ENCODE measurements around the gene CDKN2B-AS1.
"Not testable (repeated sequence)": the region's sequence is repeated elsewhere in the genome, so short reads cannot be mapped to it uniquely, and the experiment has no call there.

The CDKN2B-AS1 gene

GRCh38 chr9:21994556-21995005 lies at the start of gene CDKN2B-AS1:
TSS of gene CDKN2B-AS1 (plus strand) at chr9:21994791.
- DNase-seq (ENCODE audit: low read depth) = peak; percentile 78

GRCh38 chr9:21945606-21946005 lies 49.0 kb upstream of the CDKN2B-AS1 start:
- no peak for DNase-seq (ENCODE audit: low read depth)

- no peak for DNase-seq (ENCODE audit: low read depth)
Observed at GRCh38 chr9:21958833-21959232, 35.8 kb upstream of the CDKN2B-AS1 start.

- DNase-seq (ENCODE audit: low read depth) = not testable (repeated sequence)
Observed at GRCh38 chr9:21959268-21959667, 35.3 kb upstream of the CDKN2B-AS1 start.

- DNase-seq (ENCODE audit: low read depth) = peak; percentile 38
Observed at GRCh38 chr9:21961569-21961968, 33.0 kb upstream of the CDKN2B-AS1 start.

GRCh38 chr9:21964925-21965385 lies 29.6 kb upstream of the CDKN2B-AS1 start:
- peak; percentile 87 for DNase-seq (ENCODE audit: low read depth)

- DNase-seq (ENCODE audit: low read depth) = peak; percentile 92
Observed at GRCh38 chr9:21965401-21965951, 29.1 kb upstream of the CDKN2B-AS1 start.

GRCh38 chr9:21966140-21966851 lies 28.3 kb upstream of the CDKN2B-AS1 start:
- peak; percentile 22 for DNase-seq (ENCODE audit: low read depth)

GRCh38 chr9:21967169-21967568 lies 27.4 kb upstream of the CDKN2B-AS1 start:
- peak; percentile 28 for DNase-seq (ENCODE audit: low read depth)

- DNase-seq (ENCODE audit: low read depth) = peak; percentile 56
Observed at GRCh38 chr9:21967702-21968101, 26.9 kb upstream of the CDKN2B-AS1 start.

GRCh38 chr9:21968331-21969010 lies 26.1 kb upstream of the CDKN2B-AS1 start:
- peak; percentile 52 for DNase-seq (ENCODE audit: low read depth)

GRCh38 chr9:21969011-21969940 lies 25.3 kb upstream of the CDKN2B-AS1 start:
- DNase-seq (ENCODE audit: low read depth) = peak; percentile 82

GRCh38 chr9:21969951-21970799 lies 24.4 kb upstream of the CDKN2B-AS1 start:
- peak; percentile 56 for DNase-seq (ENCODE audit: low read depth)

GRCh38 chr9:21970800-21971640 lies 23.6 kb upstream of the CDKN2B-AS1 start:
- DNase-seq (ENCODE audit: low read depth) = peak; percentile 63

GRCh38 chr9:21972361-21972760 lies 22.2 kb upstream of the CDKN2B-AS1 start:
- no peak for DNase-seq (ENCODE audit: low read depth)

- DNase-seq (ENCODE audit: low read depth) = peak; percentile 33
Observed at GRCh38 chr9:21974343-21974721, 20.3 kb upstream of the CDKN2B-AS1 start.

GRCh38 chr9:21974722-21975409 lies 19.7 kb upstream of the CDKN2B-AS1 start:
- DNase-seq (ENCODE audit: low read depth) = peak; percentile 93

GRCh38 chr9:21976334-21976875 lies 18.2 kb upstream of the CDKN2B-AS1 start:
- DNase-seq (ENCODE audit: low read depth) = no peak

GRCh38 chr9:21982391-21982790 lies 12.2 kb upstream of the CDKN2B-AS1 start:
- no peak for DNase-seq (ENCODE audit: low read depth)

Measured in iris pigment epithelial cell (primary cell).